Activated CD8-positive, alpha-beta memory T cell treated with anti-CD3 and anti-CD28 coated beads, Interleukin-2, amount 50 U/mL, for 24 hours (primary cell): ENCODE measurements around the gene MAD2L2.

Experiments used
- DNase-seq: peaks from one replicate; pipeline ENCODE4 v3.0.0-alpha.2; 2020; ENCODE audit errors: extremely low read depth

The MAD2L2 gene

GRCh38 chr1:11681071-11681771, at the start of gene MAD2L2:
Gene MAD2L2 (minus strand): TSS chr1:11681148. CDS start chr1:11680601, 547 bp downstream.
- DNase-seq: peak; percentile 77

GRCh38 chr1:11730429-11730891, 49.5 kb upstream of the MAD2L2 start:
- no peak for DNase-seq

- DNase-seq: no peak
Observed at GRCh38 chr1:11729498-11730428, 48.8 kb upstream of the MAD2L2 start.

GRCh38 chr1:11729155-11729497, 48.2 kb upstream of the MAD2L2 start:
- no peak for DNase-seq

GRCh38 chr1:11728126-11728806, 47.3 kb upstream of the MAD2L2 start:
- DNase-seq: no peak

GRCh38 chr1:11727119-11727518, 46.2 kb upstream of the MAD2L2 start:
- DNase-seq: no peak

- no peak for DNase-seq
Observed at GRCh38 chr1:11725616-11726015, 44.7 kb upstream of the MAD2L2 start.

GRCh38 chr1:11722538-11722937, 41.6 kb upstream of the MAD2L2 start:
- DNase-seq: no peak

GRCh38 chr1:11721311-11721710, 40.4 kb upstream of the MAD2L2 start:
- DNase-seq: no peak

- no peak for DNase-seq
Observed at GRCh38 chr1:11720525-11720924, 39.6 kb upstream of the MAD2L2 start.

- no peak for DNase-seq
Observed at GRCh38 chr1:11720033-11720376, 39.1 kb upstream of the MAD2L2 start.

- DNase-seq: peak; percentile 67
Observed at GRCh38 chr1:11719313-11720032, 38.5 kb upstream of the MAD2L2 start.

- no peak for DNase-seq
Observed at GRCh38 chr1:11714831-11715575, 34.1 kb upstream of the MAD2L2 start.

GRCh38 chr1:11713095-11713494, 32.1 kb upstream of the MAD2L2 start:
- no peak for DNase-seq

GRCh38 chr1:11712285-11712684, 31.3 kb upstream of the MAD2L2 start:
- DNase-seq: no peak

GRCh38 chr1:11711490-11711889, 30.5 kb upstream of the MAD2L2 start:
- DNase-seq: no peak

GRCh38 chr1:11708554-11709350, 27.8 kb upstream of the MAD2L2 start:
- DNase-seq: no peak

- DNase-seq: no peak
Observed at GRCh38 chr1:11707621-11708276, 26.8 kb upstream of the MAD2L2 start.

- no peak for DNase-seq
Observed at GRCh38 chr1:11706292-11706691, 25.3 kb upstream of the MAD2L2 start.

GRCh38 chr1:11705596-11705995, 24.6 kb upstream of the MAD2L2 start:
- DNase-seq: no peak
